Right lobe of liver (tissue), 4 donors: Measurements from ENCODE around the gene FGFR4.

Experiments
- CTCF ChIP-seq, 4 donors: fragments of 200-600 bp in 3 of 4; fragments of 450-650 bp in 1 of 4; IDR thresholded peaks; one replicate each; pipeline versions ENCODE4 v1.5.1 to v1.8.0; 2016 to 2022; ENCODE audit warnings: antibody characterized with exemption in 4 of 4, mild to moderate bottlenecking in 2 of 4
- POLR2A ChIP-seq: fragments of 450-650 bp; IDR thresholded peaks from one replicate; pipeline ENCODE4 v1.6.1; 2017; ENCODE audit warnings: antibody characterized with exemption, mild to moderate bottlenecking
- donor health status: DM: no; HTN: no; CAD: no.
- donor health status: DM: no; HTN: no; CAD: no.
- donor health status: DM: no; HTN: yes; CAD: no.

GRCh38 chr5:177093082-177093712, 6.5 kb downstream of the FGFR4 start:
- TF ChIP-seq POLR2A (no peak), CTCF (IDR thresholded peaks at IDR 0.05) (no peak)
